Activated CD4-positive, alpha-beta T cell treated with anti-CD3 and anti-CD28 coated beads for 1 hour (primary cell): Measurements from ENCODE around the gene BICC1.

Source experiments
- DNase-seq: peaks from one replicate; pipeline ENCODE4 v3.0.0-alpha.2; 2020

BICC1 gene

DNA sequence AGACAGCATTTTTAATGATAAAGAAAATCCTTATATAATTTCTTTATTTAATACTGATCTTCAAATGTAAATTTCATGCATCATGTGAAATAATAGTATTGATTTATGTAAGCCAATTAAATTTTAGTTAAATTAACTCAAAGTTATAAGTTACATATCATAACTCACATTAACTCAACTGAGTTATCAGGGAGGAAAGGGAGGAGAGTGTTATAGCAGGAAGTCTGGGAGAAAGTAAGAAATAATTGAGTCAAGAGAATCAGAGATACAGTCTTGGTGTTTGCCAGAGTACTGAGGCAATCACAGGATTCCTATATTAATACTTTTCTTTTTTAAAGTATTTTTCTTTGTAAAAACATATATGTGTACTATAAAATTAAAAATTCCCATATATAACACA, 4.0 kb downstream of the BICC1 start:
- DNase-seq: no peak

DNA sequence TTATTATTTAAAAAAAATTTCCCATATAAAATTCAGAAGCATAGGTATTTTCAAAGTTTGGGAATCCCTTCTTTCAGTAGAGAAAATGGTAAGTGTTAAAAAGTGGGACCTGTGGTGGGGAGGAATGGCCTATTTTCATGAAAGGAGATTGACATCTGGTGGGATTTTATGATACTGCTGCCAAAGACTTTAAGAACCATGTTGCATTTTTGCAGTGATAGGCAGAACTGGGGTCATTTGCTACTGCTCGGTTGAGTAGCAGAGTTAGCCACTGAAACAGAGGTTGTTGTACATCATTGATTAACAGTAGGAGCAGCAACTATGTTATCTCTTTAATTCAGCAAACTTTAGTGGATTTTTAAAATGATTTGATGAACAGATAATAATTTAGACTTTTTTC, 4.4 kb downstream of the BICC1 start:
- DNase-seq: no peak

DNA sequence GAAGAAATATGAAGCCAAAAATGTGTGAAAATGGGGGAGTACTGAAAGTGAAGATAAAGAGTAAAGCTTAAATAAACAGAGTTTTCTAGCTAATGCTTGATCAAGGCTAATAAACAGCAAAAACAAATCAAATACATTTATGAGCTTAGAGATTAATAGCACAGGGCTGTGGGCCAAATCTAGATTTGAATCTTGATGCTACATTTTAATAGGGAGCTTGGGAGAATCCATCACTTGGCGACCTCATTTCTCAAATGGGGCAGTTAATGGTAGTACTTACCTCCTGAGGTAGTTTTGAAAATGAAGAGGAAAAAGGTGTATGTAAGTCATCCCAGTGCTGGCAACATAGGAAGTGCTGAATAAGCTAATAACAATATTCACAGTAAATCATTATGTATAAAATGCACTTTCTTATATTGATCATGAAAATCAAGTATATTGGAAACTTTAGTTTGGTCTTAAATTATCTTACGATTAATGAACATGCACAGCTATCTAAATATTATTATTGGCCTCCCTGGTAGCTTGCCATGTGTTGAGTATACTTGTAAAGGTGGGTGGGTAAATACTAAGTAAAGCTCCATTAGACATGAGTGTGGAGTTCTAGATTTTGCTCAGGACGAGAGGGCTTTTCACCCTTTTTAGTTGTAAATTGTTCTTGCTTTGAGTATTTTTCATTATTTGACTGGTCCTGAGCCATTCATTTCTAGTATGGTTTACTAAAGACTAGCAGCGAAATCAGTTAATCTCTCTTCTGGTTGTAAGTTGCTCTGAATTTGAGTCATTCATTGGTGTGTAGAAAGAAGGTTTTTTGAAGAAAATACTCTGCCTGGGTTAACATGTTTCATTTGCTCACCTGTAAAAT, 5.1 kb downstream of the BICC1 start:
- no peak for DNase-seq

DNA sequence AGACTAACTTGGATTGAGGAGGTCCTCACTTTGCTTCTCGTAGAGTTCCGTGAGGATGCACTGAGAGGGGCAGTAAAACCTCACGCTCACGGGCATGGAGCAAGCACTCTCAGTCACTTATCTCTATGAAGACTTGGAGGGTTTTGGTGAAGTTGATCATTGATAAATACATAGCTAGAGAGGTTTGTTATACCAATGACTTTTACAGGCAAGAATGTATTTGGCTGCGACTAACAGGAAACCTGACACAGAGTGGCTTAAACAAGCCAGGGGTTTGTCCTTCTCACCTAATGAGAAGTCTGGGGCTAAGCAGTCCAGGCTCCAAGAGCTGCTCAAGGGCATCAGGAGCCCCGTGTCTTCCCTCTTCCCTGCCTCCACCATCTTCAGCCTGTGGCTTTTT, 6.1 kb downstream of the BICC1 start:
- DNase-seq: no peak

DNA sequence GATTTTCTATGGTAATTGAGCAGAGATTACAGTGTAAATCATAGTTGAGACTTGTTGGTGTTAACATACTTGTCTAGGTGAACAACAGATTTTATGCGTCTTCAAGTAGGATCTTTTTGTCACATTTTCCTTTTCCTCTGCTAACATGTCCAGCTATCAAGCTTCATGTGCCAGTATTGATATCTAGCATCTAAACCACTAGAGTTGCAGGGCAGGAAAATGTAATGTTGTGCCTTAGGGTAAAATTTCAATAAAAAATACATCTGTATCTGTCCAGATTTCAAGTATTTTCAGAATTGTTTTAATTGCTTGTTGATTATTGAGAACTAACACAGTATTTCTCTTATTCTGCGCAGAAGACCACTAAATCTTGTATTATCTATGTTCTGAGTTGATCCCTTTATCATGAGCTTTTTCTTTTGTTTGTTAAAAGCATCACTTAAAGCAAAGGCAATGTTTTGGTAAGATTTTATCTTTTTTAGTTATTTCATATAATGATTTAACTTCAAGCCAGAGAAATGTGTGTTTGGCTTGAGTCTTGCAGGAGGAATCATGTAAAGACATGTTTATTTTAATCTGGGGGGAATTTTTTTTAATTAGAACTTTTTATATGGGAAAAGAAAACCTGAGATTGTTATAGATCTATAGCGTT, 16.5 kb downstream of the BICC1 start:
- no peak for DNase-seq

DNA sequence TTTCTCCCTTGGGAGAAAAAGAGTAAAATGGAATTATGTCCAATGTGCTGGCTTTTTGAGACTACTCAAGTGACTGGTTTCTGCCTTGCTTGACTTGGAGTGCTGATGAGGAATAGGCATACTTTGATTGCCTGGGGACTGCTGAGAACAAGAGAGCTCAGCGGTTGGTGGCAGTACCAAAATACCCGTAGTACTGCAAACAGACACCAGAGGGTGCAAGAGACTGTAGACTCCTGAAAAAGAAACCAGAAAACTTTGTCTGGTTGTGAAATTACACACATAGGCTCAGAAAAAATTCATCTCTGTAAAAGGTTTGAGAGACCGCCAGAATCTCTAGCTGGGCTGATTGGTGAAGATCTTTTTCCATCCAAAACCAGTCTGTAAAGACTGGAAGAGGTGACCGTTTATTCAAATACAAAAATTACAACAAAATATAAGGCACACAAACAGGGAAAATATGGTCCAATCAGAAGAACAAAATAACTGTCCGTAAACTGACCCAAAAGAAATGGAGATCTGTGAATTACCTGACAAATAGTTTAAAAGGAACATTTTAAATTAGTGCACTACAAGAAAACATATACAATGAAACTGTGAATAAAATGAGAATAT, 18.5 kb downstream of the BICC1 start:
- no peak for DNase-seq

DNA sequence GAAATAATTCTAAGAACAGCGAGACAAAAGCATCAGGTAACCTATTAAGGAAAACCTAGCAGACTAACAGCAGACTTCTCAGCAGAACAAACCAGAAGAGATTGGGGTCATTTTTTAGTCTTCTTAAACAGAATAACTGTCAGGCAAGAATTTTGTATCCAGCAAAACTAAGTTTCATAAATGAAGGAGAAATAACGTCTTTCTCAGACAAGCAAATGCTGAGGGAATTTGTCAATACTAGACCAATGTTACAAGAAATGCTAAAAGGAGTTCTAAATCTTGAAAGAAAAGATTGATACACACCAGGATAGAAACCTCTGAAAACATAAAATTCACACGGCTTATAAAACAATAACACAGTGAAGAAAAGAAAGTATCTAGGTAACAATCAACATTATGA, 22.6 kb downstream of the BICC1 start:
- DNase-seq: no peak

DNA sequence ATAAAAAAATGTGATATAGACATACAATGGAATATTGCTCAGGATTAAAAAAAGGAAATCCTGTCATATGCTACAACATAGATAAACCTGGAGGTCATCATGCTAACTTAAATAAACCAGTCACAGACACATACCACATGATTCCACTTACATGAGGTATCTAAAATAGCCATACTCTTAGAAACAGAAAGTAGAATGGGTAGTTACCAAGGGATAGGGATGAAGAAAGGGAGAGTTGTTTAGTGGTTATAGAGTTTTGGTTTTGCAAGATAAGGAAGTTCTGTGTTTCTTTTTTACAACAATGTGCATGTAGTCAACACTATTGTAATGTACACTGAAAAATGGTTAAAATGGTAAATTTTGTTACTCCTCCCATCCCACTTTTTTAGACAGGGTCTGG, 30.5 kb downstream of the BICC1 start:
- no peak for DNase-seq

DNA sequence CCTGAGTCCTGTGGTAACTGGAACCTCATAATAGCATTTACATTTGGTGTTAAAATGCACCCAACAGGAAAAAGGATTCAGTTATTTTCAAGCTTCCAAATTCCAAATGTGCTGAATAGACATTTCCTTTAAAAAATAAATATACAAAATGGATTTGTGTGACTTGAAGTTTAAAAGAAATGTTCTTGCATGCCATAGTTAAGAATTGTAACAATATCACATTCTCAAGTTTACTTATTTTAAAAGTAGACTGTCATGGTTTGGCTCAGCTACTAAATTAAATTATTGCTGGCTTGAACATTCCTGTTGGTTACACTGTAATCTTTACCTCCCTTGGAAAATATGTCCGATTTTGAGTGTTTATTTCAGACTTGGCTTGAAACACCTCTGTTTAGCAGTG, 31.5 kb downstream of the BICC1 start:
- no peak for DNase-seq

DNA sequence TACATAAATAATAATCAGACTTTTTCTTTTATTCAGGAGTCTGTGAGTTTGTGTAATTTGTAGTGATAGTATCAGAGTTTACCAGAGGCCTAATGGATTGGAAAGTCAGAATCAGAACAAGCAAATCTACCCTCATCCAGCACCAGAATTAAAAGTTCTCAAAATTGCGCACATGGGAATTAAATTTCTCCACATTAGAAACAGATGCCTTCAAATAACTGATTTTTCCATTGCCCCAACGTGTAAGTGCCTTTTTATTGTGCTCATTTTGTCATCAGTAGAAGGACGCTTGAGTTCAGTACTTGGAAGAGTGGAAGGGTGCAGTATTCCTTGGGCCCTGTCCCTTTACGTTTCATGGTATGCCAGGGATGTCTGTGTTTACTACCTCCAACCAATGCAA, 32.8 kb downstream of the BICC1 start:
- no peak for DNase-seq

DNA sequence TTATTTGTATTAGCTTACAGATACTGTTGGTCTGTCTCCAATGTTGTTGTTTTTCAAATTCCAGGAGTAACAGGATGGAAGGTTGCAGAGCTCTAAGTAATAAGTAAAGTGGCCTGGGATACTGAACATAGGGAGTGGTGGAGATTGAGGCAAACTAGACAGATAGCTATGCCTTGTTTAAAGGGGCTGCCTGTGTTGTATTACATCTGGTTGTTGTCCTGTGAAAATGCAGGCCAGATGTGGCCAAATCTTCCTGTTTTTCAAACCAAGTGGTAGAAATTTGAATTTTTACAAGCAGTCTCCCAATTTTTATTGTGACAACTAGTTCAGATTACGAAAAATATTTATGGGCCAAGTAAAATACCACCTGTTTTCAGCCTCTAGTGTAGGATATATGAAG, 33.5 kb downstream of the BICC1 start:
- no peak for DNase-seq

DNA sequence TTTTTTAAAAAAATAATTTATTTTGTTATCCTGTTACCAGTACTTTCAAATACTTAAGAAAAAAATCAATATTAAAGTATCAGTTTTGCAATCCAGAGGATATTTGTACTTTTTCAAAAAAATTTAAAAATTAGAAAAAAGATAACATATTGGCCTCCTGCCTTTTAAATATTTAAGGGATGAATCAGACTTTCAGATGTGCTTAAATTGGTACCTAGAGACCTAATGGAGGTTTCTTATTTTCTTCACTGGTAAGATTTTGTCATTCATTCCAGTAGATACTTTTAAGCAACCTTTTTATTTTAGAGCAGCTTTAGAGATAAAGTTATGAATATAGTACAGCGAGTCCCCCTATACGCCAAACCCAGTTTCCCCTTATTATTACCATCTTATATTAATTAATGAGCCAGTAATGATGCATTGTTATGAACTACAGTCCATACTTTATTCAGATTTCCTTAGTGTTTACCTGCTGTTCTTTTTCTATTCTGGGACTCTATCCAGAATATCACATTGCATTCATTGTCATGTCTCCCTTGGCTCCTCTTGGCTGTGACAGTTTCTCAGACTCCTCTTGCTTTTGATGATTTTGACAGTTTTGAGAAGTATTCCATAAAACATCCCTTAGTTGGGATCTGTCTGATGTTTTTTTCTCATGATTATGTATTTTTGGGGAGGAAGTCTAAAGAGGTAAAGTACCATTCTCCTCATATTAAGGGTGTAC, 34.2 kb downstream of the BICC1 start:
- no peak for DNase-seq

DNA sequence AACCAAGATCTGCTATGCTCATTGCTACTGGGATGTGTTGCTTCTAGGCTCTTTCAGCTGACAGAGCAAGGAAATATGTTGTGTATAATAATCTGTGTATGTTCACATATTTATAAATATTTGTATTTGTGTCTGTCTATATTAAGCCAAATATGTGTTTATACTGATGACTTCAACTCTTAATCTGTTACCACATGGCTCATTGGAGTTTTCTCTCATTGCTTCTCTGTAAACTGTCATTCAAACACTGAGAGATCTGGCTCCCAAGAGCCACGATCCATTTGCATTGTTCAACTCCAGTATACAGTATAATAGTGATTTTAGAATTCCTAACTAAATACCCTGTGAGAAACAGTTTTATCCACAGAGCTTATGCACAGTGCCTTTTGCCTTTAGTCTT, 35.3 kb downstream of the BICC1 start:
- DNase-seq: no peak

DNA sequence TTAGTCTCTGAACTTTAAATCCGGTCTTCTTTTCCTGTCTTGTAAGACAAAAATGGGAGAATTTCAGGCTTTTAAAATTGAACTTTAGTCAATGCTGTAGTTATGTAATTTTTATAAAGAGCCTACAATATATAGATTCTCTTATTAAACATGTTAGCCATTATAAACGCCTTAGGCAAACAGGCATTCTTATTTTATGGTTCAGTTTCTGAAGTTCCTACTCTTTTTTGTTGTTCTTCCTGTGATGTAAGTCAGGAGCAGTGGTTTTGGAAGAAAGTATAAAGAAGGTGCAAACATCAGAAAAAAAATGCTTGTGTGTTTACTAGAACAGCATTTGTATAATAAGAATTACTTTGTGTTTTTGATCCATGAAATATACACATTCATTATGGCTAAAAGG, 41.6 kb downstream of the BICC1 start:
- no peak for DNase-seq

DNA sequence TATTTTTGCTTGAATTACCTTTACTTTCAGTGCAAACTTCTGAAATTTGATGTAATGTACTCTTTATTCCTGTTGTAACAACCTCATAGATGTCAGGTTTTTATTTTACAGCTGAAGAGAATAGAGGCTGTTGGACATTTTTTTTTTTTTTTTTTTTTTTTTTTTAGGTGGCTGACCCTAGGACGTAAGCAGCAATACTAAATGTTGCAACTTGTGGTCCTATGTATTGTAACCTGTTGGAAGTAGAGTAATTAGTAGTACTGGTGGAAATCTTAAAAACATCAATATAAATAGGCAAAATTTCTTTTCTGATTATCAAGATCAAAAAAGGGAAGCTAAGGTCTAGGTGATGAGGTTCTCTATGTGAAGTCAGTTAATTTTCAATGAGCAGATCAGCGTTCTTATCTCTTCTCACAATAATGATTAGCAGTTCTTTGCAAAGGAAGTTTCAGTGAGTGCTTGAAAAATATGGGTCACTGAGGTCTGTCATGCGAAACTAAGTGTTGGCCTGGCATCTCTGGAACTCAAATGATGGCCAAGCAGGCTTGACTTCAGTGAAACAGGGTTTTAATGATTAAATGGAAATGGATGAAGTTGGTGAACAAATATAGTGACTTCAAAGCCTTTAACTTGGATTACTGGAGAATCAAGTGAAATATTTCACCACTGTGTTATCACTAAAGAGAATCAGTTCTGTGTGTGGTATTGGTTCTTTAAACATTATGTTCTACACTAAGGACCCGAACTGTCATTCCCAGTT, 42.7 kb downstream of the BICC1 start:
- DNase-seq: no peak

DNA sequence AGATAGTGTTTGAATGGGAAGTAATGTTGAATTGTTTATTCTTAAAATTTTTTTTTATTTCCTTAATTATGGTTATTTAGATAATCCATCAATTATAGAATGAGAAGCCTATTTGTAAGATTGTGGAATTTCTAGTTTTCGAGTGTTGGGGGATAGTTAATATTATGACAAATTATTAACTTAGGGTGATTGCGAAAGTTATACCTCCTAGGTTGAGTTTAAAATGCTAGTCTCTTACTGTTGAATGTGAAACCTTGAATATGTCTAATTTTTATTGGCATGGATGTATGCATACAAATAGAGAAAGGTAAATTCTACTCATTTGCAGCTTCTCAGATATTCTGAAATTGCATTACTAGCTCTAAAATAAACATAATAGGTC, 43.2 kb downstream of the BICC1 start:
- DNase-seq: no peak

DNA sequence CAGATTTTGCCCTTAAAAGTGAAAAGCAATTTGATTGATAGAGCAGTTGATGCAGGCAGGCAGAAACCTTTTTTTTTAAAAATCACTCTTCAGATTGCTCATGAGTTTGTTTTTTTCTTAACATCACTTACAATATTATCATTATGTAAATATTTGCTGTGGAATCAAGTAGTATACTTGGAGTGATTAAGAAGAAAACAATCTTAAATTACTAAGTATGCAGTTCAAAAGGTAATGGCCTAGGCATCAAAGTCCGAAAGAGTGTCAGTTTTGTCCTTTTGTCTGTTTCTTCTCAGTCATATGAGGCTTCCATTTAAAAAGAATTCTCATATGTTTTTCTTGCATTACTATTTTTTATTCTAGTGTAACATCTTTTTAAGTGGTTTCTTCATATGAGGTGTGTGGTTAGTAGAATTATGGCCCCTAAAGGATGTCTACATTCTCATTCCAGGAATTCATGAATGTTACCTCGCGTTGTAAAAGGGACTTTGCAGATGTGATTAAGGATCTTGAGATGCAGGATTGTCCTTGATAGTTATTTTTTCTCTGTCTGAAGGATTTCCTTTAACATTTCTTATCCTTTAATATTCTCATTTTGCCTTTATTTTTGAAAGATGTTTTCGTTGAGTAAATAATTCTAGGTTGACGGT, 44.0 kb downstream of the BICC1 start:
- DNase-seq: no peak

DNA sequence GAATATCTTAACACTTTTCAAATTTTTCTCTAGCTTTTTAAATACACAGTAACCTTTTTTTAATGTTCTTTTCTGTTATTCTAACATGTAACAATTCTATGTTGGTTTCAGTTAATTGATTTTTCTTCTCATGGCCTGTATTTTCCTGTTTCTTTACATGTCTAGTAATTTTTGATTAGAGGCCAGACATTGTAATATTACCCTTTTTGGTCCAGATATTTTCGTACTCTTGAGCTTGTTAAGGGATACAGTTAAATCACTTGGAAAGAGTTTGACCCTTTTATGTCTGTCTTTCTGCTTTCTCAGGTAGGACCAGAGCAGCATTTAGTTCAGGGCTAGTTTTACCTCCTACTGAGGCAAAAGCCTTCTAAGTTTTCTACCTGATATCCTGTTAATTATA, 45.0 kb downstream of the BICC1 start:
- no peak for DNase-seq

DNA sequence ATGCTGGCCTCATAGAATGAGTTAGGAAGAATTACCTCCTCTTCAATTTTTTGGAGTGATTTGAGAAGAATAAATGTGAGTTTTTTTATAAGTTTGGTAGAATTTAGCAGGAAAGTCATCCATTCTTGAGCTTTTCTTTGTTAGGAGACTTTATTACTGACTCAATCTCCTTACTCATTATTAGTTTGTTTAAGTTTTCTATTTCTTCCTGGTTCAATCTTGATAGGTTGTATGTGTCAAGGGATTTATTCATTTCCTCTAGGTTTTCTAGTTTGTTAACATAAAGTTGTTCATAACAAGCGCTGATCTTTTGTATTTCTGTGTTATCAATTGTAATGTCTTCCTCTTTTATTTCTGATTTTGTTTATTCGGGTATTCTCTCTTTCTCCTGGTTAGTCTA, 47.4 kb downstream of the BICC1 start:
- no peak for DNase-seq

DNA sequence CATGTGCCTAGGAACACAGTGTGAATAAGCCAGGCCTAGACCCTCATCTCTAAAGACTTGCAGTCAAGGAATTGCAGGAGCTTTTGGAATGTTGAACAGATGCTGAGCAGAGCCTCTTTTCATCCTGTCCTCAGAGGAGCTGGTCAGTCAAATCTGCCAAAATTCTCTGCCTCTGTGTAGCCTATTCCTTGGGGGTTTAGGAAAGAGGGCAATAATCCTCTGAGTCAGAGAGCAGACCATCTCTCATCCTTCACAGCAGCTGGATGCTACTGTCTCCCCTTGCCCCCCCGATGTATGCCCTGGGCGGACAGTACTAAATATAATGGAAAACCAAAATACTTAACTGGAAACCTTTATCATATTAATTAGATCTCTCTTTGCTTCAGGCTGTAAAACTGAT, 52.6 kb downstream of the BICC1 start:
- DNase-seq: no peak

DNA sequence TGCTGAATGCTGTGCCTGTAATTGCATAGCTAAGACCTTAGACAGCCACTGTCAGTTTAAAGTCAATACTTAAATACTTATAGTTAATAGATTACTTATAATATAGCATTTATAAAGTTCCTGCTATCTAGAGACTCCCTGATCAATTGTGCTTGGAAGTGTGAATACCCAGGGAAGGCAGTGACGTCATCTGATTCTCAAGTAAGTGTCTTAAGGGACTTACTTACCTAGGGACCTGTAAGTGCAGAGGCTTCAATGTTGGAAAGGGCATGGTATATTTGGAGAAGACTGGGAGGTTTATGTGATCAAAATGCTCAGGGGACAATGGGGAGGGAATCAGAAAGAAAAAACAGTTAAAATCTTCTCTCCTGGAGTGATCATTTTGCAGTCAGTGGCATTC, 55.0 kb downstream of the BICC1 start:
- DNase-seq: no peak

DNA sequence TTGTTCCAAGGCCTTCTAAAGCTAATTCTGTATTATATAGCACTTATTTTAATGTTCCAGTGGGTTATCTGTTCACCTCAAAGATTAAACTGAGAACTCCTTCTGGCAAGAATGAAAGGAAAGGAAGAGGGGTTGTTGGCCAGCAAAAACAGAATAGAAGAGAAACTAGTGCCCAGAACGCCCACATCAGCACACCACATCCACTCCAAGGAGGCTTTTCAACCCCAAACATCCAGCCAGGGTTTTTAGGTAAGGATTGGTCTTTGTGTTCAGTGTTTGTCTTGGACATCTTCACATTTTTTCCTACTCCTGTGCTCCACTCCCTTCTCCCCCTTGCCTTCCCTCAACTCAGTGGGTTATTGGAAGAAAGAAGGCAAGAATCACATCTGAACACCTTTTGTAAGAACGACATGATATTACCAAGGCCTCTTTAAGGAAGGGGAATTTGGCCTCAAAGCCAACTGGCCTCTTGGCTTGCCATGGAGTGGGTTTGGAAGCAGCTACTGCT, 55.8 kb downstream of the BICC1 start:
- no peak for DNase-seq
